ENCODE data around the gene FOXN4. TPM values are rescaled to one million over a fixed set of nuclear protein-coding genes. Genes with fewer than 3 reads are reported as not detected.

Gene FOXN4, protein sequence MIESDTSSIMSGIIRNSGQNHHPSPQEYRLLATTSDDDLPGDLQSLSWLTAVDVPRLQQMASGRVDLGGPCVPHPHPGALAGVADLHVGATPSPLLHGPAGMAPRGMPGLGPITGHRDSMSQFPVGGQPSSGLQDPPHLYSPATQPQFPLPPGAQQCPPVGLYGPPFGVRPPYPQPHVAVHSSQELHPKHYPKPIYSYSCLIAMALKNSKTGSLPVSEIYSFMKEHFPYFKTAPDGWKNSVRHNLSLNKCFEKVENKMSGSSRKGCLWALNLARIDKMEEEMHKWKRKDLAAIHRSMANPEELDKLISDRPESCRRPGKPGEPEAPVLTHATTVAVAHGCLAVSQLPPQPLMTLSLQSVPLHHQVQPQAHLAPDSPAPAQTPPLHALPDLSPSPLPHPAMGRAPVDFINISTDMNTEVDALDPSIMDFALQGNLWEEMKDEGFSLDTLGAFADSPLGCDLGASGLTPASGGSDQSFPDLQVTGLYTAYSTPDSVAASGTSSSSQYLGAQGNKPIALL
- not detected in 2 replicates for total RNA-seq

DNA sequence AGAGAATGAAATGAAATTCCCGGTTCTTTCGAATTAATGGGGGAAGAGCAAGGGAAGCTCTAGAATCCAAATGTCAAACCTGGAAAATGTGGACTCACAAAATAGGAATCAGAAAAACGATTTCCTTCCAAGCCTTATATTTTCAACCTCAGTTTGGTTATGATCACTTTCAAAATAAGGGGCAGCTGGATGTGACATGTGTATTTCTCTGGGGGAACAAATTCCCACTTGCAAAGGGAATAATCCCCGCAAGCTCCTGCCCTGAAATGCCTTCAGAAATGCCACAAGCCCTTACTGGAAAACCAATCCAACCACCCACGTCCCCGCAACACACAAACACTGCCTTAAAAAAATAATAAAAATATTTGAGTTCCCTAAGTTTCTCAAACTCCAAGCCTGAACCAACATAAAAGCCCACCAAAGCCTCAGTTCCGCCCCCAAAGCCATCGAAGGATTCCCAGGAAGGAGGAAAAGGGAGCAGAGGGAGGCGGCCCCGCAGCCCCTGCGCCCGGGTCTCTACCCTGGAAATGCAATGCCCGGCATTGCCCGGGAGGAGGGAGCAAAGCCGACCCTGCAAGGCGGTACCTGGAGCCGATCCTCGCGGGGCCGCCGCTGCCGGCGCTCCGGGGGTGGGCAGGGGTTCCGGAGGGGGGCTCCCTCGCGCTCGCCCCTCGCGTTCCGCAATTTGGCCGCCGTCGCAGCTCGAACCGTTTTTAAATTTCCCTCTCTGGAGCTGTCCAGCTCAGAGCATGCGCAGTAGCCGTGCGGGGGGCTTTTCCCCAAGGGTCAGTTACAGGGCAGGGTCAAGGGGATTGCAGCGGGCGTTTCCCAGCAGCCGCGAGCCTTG is at the start of gene FOXN4:
Gene FOXN4 (minus strand): TSS at position 751 of the 847 bp plus-strand sequence. CDS start 963 bp downstream, outside the sequence.

DNA sequence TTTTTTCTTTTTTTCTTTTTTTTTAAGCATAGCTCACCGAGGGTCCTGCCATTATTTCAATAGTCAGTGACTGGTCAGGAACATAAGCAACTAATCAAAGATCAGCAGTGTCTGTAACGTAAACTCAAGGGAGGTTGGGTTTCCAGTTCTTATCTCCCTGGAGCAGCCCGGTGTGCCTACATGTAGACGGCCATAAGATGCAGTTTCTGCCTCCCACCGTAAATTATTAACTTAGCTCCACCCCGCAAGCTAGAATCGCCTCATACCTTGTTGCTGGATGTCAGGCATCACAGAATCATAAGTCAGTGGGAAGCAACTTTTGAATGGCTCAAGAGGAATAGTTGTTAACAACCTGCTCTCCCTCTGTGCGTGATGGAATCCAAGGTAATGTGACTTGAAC is 38.5 kb upstream of the FOXN4 start, which contains the start of gene MYO1H:
Gene MYO1H (plus strand): TSS at position 312 of the 400 bp plus-strand sequence. CDS start 61 bp downstream, at position 373.

Other genes with a start within 250 kb of the FOXN4 start
- 21.9 and 26.9 TPM in 2 replicates for gene ALKBH2, start 215.8 kb downstream of the FOXN4 start, total RNA-seq
- gene UNG, start 211.7 kb downstream of the FOXN4 start, total RNA-seq, result 51.4 and 96.9 TPM in 2 replicates
- 0.70 and 6.5 TPM in 2 replicates for gene ACACB, start 192.7 kb downstream of the FOXN4 start, total RNA-seq
- gene MYO1H, start 38.6 kb upstream of the FOXN4 start, total RNA-seq, result 0.14 and 1.3 TPM in 2 replicates
- 33.0 and 36.8 TPM in 2 replicates for gene KCTD10, start 168.0 kb upstream of the FOXN4 start, total RNA-seq
- gene UBE3B, start 168.3 kb upstream of the FOXN4 start, total RNA-seq, result 26.0 and 28.2 TPM in 2 replicates